Vagina (tissue), 2 donors: Measurements from ENCODE around the gene WWOX. TPM values are rescaled to one million over a fixed set of nuclear protein-coding genes. Genes with fewer than 3 reads are reported as not detected.

ENCODE experiments used
- DNase-seq, 2 donors: peaks; one replicate each; pipeline ENCODE4 v3.0.0-alpha.2; 2017; ENCODE audit errors: extremely low spot score in 2 of 2
- H3K27ac ChIP-seq: fragments of 200-600 bp; sonication (generic); one replicate; pipeline ENCODE4 v1.5.1; 2019
- H3K27me3 ChIP-seq: fragments of 200-600 bp; sonication (generic); one replicate; pipeline ENCODE4 v1.5.1; 2019
- H3K36me3 ChIP-seq, 2 donors: fragments of 200-600 bp; sonication (generic); one replicate each; pipeline ENCODE4 v1.5.1; 2017 to 2019
- H3K4me1 ChIP-seq: fragments of 200-600 bp; sonication (generic); one replicate; pipeline ENCODE4 v1.5.1; 2019
- H3K4me3 ChIP-seq, 2 donors: fragments of 200-600 bp; sonication (generic); 1 replicate in 1 of 2; 2 replicates in 1 of 2; pipeline ENCODE4 v1.5.1; 2016 to 2019
- H3K9me3 ChIP-seq: fragments of 200-600 bp; sonication (generic); one replicate; pipeline ENCODE4 v1.5.1; 2019
- POLR2A ChIP-seq, 2 donors: fragments of 450-650 bp; IDR thresholded peaks; one replicate each; pipeline ENCODE4 v1.6.1; 2017; ENCODE audit warnings: antibody characterized with exemption in 2 of 2, mild to moderate bottlenecking in 2 of 2, moderate library complexity in 2 of 2
- POLR2AphosphoS5 ChIP-seq, 2 donors: sonication (generic); formaldehyde crosslinking; IDR thresholded peaks; one replicate each; pipeline ENCODE4 v1.9.0; 2017; ENCODE audit warnings: antibody characterized with exemption in 2 of 2, mild to moderate bottlenecking in 2 of 2, low read depth in 1 of 2; ENCODE audit not compliant: insufficient read depth in 1 of 2
- intact Hi-C: fragments of 100-400 bp; cut with DNase I; formaldehyde crosslinking; loops from one replicate; pipeline ENCODE4 v1.15.1; 2023
- total RNA-seq: library from RNA; depleted of rRNA; stranded (reverse); fragments of >200 nt; gene quantifications from one replicate; pipeline ENCODE4 v1.2.3, GENCODE V29; 2016
- TF ChIP-seq, protein P1 (sequence below), 3 experiments: fragments of 450-650 bp in 2 of 3; fragments of 200-600 bp in 1 of 3; sonication (generic) in 1 of 3; IDR thresholded peaks; one replicate each; pipeline ENCODE4 v1.5.1; 2017 to 2019; ENCODE audit warnings: antibody characterized with exemption in 3 of 3, mild to moderate bottlenecking in 2 of 3, moderate library complexity in 2 of 3

Gene WWOX
- total RNA-seq, 1 donor from 2014 or later: 33.1 TPM

DNA sequence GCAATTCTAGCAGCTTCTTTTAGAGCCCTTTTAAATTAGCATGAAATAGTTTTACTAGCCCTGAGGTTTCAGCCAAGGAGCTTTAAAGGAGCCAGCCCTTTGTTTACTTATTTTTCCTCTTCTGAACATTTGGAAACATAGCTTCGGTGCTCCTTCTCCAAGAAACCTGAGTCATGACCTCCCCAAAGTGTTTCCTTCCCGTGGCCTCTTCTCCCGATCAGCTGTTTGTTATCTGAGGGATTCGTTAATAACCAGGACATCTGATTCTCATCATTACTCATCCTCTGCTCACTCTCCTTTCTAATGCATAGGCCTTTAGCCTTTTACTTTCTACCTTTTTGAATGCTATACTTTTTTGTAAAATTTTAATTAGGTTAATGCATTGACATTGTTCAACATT, 204.5 kb downstream of the WWOX start:
- no peak for DNase-seq
- Histone ChIP-seq H3K27ac (no peak overlapping the region), H3K4me1 (no peaks in the 10 kb centered on the region), H3K36me3 (no peaks in the 10 kb centered on the region), H3K27me3 (no peaks in the 10 kb centered on the region), H3K4me3 (no peak overlapping the region), H3K9me3 (no peaks in the 10 kb centered on the region)
- intact Hi-C loops: no loop called here
- TF ChIP-seq, protein P1, sequence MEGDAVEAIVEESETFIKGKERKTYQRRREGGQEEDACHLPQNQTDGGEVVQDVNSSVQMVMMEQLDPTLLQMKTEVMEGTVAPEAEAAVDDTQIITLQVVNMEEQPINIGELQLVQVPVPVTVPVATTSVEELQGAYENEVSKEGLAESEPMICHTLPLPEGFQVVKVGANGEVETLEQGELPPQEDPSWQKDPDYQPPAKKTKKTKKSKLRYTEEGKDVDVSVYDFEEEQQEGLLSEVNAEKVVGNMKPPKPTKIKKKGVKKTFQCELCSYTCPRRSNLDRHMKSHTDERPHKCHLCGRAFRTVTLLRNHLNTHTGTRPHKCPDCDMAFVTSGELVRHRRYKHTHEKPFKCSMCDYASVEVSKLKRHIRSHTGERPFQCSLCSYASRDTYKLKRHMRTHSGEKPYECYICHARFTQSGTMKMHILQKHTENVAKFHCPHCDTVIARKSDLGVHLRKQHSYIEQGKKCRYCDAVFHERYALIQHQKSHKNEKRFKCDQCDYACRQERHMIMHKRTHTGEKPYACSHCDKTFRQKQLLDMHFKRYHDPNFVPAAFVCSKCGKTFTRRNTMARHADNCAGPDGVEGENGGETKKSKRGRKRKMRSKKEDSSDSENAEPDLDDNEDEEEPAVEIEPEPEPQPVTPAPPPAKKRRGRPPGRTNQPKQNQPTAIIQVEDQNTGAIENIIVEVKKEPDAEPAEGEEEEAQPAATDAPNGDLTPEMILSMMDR (IDR thresholded peaks at IDR 0.05): no peak
- TF ChIP-seq POLR2A (IDR thresholded peaks at IDR 0.05) (no peak), POLR2AphosphoS5 (IDR thresholded peaks at IDR 0.05; ENCODE audit: insufficient read depth in 1 of 2, low read depth in 1 of 2) (no peak)

DNA sequence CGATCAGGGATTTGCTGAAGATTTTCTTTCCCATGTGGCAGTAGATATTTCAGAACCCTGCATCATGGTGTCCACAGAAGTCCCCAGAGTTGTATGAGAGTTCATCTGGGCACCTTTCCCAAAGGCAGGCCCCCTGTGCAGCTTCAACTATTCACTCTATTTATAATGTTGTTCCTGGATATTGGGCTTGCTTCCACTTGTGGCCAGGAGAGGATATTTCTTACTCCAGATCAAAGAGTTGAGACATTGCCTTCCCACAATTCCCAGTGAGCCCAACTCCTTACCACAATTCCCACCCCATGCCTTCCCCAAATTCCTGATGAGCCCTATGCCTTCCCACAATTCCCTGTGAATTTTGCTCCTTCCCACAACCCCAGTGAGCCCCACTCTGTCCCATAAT, 206.9 kb downstream of the WWOX start:
- Histone ChIP-seq H3K27me3 (no peaks in the 10 kb centered on the region), H3K4me3 (no peak overlapping the region), H3K9me3 (no peaks in the 10 kb centered on the region), H3K4me1 (no peaks in the 10 kb centered on the region), H3K36me3 (no peaks in the 10 kb centered on the region), H3K27ac (no peak overlapping the region)
- no peak for DNase-seq
- no peak for TF ChIP-seq POLR2A (IDR thresholded peaks at IDR 0.05)
- TF ChIP-seq POLR2AphosphoS5 (IDR thresholded peaks at IDR 0.05; ENCODE audit: insufficient read depth in 1 of 2, low read depth in 1 of 2): no peak
- TF ChIP-seq, protein P1 (IDR thresholded peaks at IDR 0.05): no peak
- intact Hi-C loops: no loop called here

DNA sequence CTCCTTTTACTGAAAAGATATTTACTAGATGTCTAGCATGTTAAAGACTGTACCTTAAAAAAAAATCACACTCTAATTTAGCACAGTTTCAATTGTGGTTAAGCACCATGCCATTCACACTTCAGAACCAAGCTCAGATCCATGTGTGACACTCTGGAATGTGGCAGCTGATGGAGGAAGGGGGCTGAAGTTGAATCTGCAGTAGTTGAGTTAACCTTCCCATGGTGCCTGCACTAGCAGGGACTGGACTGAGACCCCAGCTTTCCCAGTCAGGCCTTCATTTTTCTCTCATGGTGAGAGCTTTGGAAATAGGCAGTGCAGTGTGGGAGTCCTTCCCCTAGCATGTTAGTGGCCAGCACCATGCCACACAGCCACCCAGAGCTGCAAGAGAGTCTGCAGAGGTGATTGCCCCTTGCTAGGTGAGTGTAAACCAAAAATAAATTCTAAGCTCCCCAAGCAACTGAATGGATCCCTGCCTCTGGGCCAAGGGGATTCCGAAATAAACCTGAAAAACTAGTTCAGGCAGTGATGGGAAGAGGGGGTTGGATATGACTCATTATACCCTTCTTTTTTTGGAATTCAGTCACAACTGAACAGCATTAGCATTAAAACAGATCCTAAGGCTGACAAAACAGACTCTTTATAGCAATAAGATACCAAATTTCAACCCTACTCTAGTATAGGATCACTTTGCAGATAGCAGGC, 208.5 kb downstream of the WWOX start:
- no peaks in the 10 kb centered on the region for H3K36me3 ChIP-seq
- H3K4me1 ChIP-seq: no peaks in the 10 kb centered on the region
- intact Hi-C loops: no loop called here
- no peak overlapping the region for H3K27ac ChIP-seq
- no peak for DNase-seq
- H3K4me3 ChIP-seq: no peak overlapping the region
- H3K9me3 ChIP-seq: no peaks in the 10 kb centered on the region
- TF ChIP-seq POLR2AphosphoS5 (IDR thresholded peaks at IDR 0.05; ENCODE audit: insufficient read depth in 1 of 2, low read depth in 1 of 2) (no peak), POLR2A (IDR thresholded peaks at IDR 0.05) (no peak)
- TF ChIP-seq, protein P1 (IDR thresholded peaks at IDR 0.05): no peak
- H3K27me3 ChIP-seq: no peaks in the 10 kb centered on the region

DNA sequence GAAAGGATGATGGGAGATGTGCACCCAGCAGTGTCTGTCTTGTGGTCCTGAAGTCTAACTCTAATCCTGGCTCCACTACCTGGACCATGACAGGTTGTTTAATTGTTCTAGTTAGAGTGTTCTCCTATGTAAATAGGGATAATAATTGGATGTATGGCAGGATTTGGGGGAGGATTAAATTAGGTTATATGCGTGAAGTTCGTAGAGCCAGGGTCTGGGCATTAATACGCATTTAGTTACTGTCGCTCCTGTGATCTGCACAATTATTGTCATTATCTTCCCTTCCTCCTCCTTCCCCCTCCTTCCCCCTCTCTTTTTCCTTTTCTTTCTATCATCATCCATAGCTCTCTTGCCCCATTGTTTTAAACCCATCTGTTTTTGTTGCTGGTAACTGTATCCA, 210.3 kb downstream of the WWOX start:
- DNase-seq: no peak
- Histone ChIP-seq H3K27ac (no peak overlapping the region), H3K4me3 (no peak overlapping the region), H3K36me3 (no peaks in the 10 kb centered on the region), H3K27me3 (no peaks in the 10 kb centered on the region), H3K4me1 (no peaks in the 10 kb centered on the region), H3K9me3 (no peaks in the 10 kb centered on the region)
- intact Hi-C loops: no loop called here
- TF ChIP-seq POLR2A (IDR thresholded peaks at IDR 0.05) (no peak), POLR2AphosphoS5 (IDR thresholded peaks at IDR 0.05; ENCODE audit: insufficient read depth in 1 of 2, low read depth in 1 of 2) (no peak)
- TF ChIP-seq, protein P1 (IDR thresholded peaks at IDR 0.05): no peak

DNA sequence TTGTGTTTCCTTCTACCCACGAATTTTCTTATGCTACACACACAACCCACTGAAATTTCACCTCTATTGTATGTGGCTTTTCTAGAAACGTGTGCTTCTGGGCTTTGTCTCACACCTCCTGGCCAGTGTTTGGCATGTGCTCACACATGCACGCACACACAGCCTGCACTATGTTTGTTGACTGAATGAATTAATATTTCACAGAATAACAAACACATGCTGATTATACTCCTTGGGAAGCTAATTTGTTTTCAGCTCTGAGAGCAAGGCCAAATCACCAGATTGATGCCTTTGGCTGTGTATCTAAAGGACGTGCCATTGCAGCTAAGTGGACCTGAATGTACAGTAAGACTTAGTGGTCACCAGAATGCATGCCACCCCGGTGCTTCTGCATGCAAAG, 210.7 kb downstream of the WWOX start:
- intact Hi-C loops: no loop called here

More for the DNA sequence above, 210.7 kb downstream of the WWOX start:
- TF ChIP-seq, protein P1 (IDR thresholded peaks at IDR 0.05): no peak
- no peak for TF ChIP-seq POLR2A (IDR thresholded peaks at IDR 0.05)
- TF ChIP-seq POLR2AphosphoS5 (IDR thresholded peaks at IDR 0.05; ENCODE audit: insufficient read depth in 1 of 2, low read depth in 1 of 2): no peak
- DNase-seq: no peak
- Histone ChIP-seq H3K4me3 (no peak overlapping the region), H3K27me3 (no peaks in the 10 kb centered on the region), H3K27ac (no peak overlapping the region), H3K36me3 (no peaks in the 10 kb centered on the region), H3K4me1 (no peaks in the 10 kb centered on the region), H3K9me3 (no peaks in the 10 kb centered on the region)
